HG03457 (cell line): ENCODE data around the gene CLEC16A.

Experiments used
- ATAC-seq: cut with Tn5 transposase; IDR thresholded peaks from one replicate; pipeline ENCODE4 v1.9.1; 2021; ENCODE audit warnings: moderate number of reproducible peaks; ENCODE audit not compliant: unreplicated experiment

The CLEC16A gene

DNA sequence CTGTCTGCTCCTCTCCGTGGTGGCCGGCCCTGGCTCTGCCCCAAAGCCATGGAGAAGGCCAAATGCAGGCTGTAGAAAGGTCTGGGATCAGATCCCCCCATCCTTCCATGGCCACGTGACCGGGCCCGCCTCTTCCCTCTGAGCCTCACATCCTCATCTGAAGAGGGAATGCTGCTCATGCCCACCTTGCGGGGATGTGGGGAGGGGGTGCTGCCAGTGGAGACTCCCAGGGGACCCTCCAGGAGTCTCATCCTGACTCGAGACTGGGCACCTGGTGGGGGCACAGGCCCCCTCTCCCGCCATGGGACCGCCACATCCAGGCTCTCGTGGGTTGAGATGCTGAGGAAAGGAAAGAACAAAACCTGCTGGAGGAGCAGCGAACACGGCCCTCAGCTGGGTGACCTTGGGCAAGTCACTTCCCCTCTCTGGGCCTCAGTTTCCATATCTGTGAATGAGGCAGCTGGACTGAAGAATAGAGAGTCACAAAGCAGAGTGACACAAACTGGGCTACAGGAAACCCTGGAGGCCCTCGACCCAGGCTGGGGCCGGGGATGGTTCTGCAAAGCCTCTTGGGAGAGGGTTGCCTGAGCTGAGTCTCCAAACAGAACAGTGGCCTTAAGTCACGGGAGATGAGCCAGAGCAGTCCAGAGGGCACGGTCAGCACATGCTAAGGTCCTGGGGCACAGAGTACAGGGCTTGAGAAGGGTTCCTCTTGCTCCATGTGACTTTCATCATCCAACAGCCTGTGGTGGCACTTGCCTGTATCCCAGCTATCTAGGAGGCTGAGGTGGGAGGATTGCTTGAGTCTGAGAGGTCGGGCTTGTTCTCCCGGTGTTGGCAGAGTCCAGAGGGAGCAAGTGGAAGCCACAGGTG is 281.5 kb downstream of the CLEC16A start:
- ATAC-seq: no peak

DNA sequence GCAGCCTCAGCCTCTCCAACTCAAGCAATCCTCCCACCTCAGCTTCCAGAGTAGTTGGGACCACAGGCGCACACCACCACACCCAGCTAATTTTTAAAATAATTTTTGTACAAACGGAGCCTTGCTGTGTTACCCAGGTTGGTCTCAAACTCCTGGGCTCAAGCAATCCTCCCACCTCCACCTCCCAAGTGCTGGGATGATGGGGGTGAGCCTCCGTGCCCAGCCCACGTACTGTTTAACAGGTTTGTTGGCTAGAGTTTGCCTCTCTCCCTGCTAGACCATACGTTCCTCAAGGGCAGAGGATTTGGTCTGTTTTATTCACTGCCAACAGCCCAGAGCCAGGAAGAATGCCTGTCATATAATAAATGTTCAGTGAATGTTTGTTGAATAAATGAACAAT is 285.1 kb downstream of the CLEC16A start:
- no peak for ATAC-seq

GRCh38 chr16:11229906-11230305 is 285.5 kb downstream of the CLEC16A start:
- no peak for ATAC-seq

- ATAC-seq: no peak
These were observed 287.1 kb downstream of the CLEC16A start for GRCh38 chr16:11231367-11231970.
